H1 (cell line): ENCODE data around the gene RASSF5. TPM values are rescaled to one million over a fixed set of nuclear protein-coding genes. Genes with fewer than 3 reads are reported as not detected.

Source experiments
- CTCF ChIA-PET: fragments of 300-600 bp; sonication (Branson Sonifier 250); formaldehyde crosslinking; loops from one replicate; lab custom pipeline; 2021; ENCODE audit not compliant: partially characterized antibody; lab: Charles Lee
- POLR2A ChIA-PET: fragments of 300-600 bp; sonication (Branson Sonifier 250); formaldehyde crosslinking; loops from one replicate; lab custom pipeline; 2021; ENCODE audit warnings: inconsistent platforms; ENCODE audit not compliant: partially characterized antibody; lab: Charles Lee
- DNase-seq, 2 experiments: peaks; one replicate each; pipeline versions ENCODE4 v3.0.0 to v3.0.0-alpha.2; 2010 to 2022; ENCODE audit warnings: low spot score in 2 of 2, low read depth in 1 of 2, mixed read lengths in 1 of 2
- FAIRE-seq: peaks from 2 replicates; lab custom pipeline; 2011; peaks lifted over from hg19 to GRCh38; lab: Jason Lieb, UNC
- H2AFZ ChIP-seq: 2 replicates; pipeline ENCODE4 v1.8.1; 2012; ENCODE audit warnings: low read length, inconsistent platforms
- H2AK5ac ChIP-seq: 2 replicates; pipeline ENCODE4 v1.6.1; 2013; ENCODE audit warnings: low read depth, low read length
- H2BK120ac ChIP-seq: replicated peaks from 2 replicates; pipeline ENCODE3; 2013; ENCODE audit warnings: low read depth, low read length, inconsistent platforms
- H2BK12ac ChIP-seq: 2 replicates; pipeline ENCODE4 v1.6.1; 2013; ENCODE audit warnings: low read depth, low read length
- H2BK15ac ChIP-seq: 2 replicates; pipeline ENCODE4 v1.6.1; 2013; ENCODE audit warnings: low read length
- H2BK20ac ChIP-seq: 2 replicates; pipeline ENCODE4 v1.6.1; 2013; ENCODE audit warnings: low read length
- H2BK5ac ChIP-seq: 2 replicates; pipeline ENCODE4 v1.6.1; 2013; ENCODE audit warnings: low read depth, low read length
- H3K14ac ChIP-seq: 2 replicates; pipeline ENCODE4 v1.6.1; 2013; ENCODE audit warnings: inconsistent platforms; ENCODE audit not compliant: insufficient read length
- H3K18ac ChIP-seq: 2 replicates; pipeline ENCODE4 v1.6.1; 2013; ENCODE audit warnings: low read length; ENCODE audit errors: extremely low read depth
- H3K23ac ChIP-seq: 2 replicates; pipeline ENCODE4 v1.6.1; 2013; ENCODE audit warnings: inconsistent platforms; ENCODE audit not compliant: insufficient read length
- H3K23me2 ChIP-seq: 2 replicates; pipeline ENCODE4 v1.6.1; 2013; ENCODE audit warnings: low read depth, low read length
- H3K27ac ChIP-seq: 2 replicates; pipeline ENCODE4 v1.6.1; 2011; ENCODE audit warnings: low read depth, low read length, inconsistent platforms
- H3K27me3 ChIP-seq, 4 experiments: replicated peaks in 1 of 4; 1 replicate in 1 of 4; 2 replicates in 3 of 4; pipeline versions ENCODE4 v1.6.1 to v1.8.1; 2011 to 2013; ENCODE audit warnings: low read length in 3 of 4, mild to moderate bottlenecking in 3 of 4, inconsistent platforms in 2 of 4, mixed read lengths in 2 of 4, moderate library complexity in 1 of 4; ENCODE audit not compliant: control insufficient read depth in 3 of 4, insufficient read depth in 3 of 4; ENCODE audit errors: extremely low read depth in 1 of 4
- H3K36me3 ChIP-seq, 4 experiments: 2 replicates each; pipeline versions ENCODE4 v1.6.1 to v1.8.1; 2011 to 2013; ENCODE audit warnings: mild to moderate bottlenecking in 4 of 4, low read length in 3 of 4, moderate library complexity in 2 of 4, control low read depth in 1 of 4, inconsistent platforms in 1 of 4; ENCODE audit not compliant: insufficient read depth in 4 of 4, control insufficient read depth in 2 of 4
- H3K4ac ChIP-seq: replicated peaks from 2 replicates; pipeline ENCODE3; 2013; ENCODE audit warnings: low read length, low read depth, mixed read lengths, inconsistent platforms; ENCODE audit not compliant: insufficient read length
- H3K4me1 ChIP-seq, 4 experiments: replicated peaks in 1 of 4; 1 replicate in 1 of 4; 2 replicates in 3 of 4; pipeline versions ENCODE4 v1.6.1 to v1.8.1; 2011 to 2013; ENCODE audit warnings: low read length in 3 of 4, inconsistent platforms in 2 of 4, mixed read lengths in 1 of 4; ENCODE audit not compliant: insufficient read depth in 4 of 4, control insufficient read depth in 3 of 4
- H3K4me2 ChIP-seq, 2 experiments: 2 replicates each; pipeline versions ENCODE4 v1.6.1 to v1.8.1; 2011 to 2013; ENCODE audit warnings: low read depth in 2 of 2, low read length in 2 of 2, control low read depth in 1 of 2, inconsistent platforms in 1 of 2, mild to moderate bottlenecking in 1 of 2; ENCODE audit not compliant: insufficient read depth in 1 of 2
- H3K4me3 ChIP-seq, 4 experiments: fragments of 200-600, 300-600 bp in 1 of 4; sonication (generic), shearing (Covaris generic), sonication (Bioruptor Twin) in 1 of 4; 2 replicates each; pipeline versions ENCODE4 v1.5.1 to v1.8.1; 2011 to 2016; ENCODE audit warnings: low read length in 4 of 4, low read depth in 3 of 4, control low read depth in 2 of 4, inconsistent platforms in 2 of 4, mild to moderate bottlenecking in 2 of 4, mixed read lengths in 1 of 4, moderate library complexity in 1 of 4; ENCODE audit not compliant: insufficient read depth in 2 of 4; ENCODE audit errors: extremely low read depth in 1 of 4
- H3K56ac ChIP-seq: replicated peaks from 2 replicates; pipeline ENCODE3; 2013; ENCODE audit warnings: low read depth, mild to moderate bottlenecking, mixed read lengths, low read length, inconsistent platforms; ENCODE audit not compliant: insufficient read length
- H3K79me1 ChIP-seq: 2 replicates; pipeline ENCODE4 v1.6.1; 2013; ENCODE audit warnings: low read depth, low read length, control low read depth
- H3K79me2 ChIP-seq, 2 experiments: 2 replicates each; pipeline versions ENCODE4 v1.6.1 to v1.8.1; 2012 to 2013; ENCODE audit warnings: low read length in 2 of 2, mild to moderate bottlenecking in 2 of 2, inconsistent platforms in 1 of 2; ENCODE audit not compliant: insufficient read depth in 2 of 2, control insufficient read depth in 1 of 2
- H3K9ac ChIP-seq, 4 experiments: replicated peaks in 1 of 4; 1 replicate in 1 of 4; 2 replicates in 3 of 4; pipeline versions ENCODE4 v1.6.1 to v1.8.1; 2011 to 2013; ENCODE audit warnings: low read depth in 3 of 4, low read length in 3 of 4, control low read depth in 2 of 4, mild to moderate bottlenecking in 2 of 4, moderate library complexity in 2 of 4, inconsistent platforms in 1 of 4; ENCODE audit errors: extremely low read depth in 1 of 4
- H3K9me3 ChIP-seq, 2 experiments: 2 replicates each; pipeline versions ENCODE4 v1.6.1 to v1.8.1; 2012 to 2013; ENCODE audit warnings: mild to moderate bottlenecking in 2 of 2, moderate library complexity in 2 of 2, control low read depth in 1 of 2, inconsistent platforms in 1 of 2, low read depth in 1 of 2, low read length in 1 of 2, mixed read lengths in 1 of 2; ENCODE audit not compliant: insufficient read depth in 2 of 2
- H4K20me1 ChIP-seq, 2 experiments: replicated peaks in 1 of 2; 2 replicates each; pipeline versions ENCODE3 to v1.8.1; 2011 to 2013; ENCODE audit warnings: inconsistent platforms in 2 of 2, low read length in 2 of 2, mild to moderate bottlenecking in 1 of 2; ENCODE audit not compliant: insufficient read depth in 2 of 2, control insufficient read depth in 1 of 2
- H4K5ac ChIP-seq: 2 replicates; pipeline ENCODE4 v1.6.1; 2013; ENCODE audit warnings: low read length, low read depth, mixed read lengths, inconsistent platforms; ENCODE audit not compliant: insufficient read length
- H4K8ac ChIP-seq: 2 replicates; pipeline ENCODE4 v1.8.0; 2013; ENCODE audit warnings: mild to moderate bottlenecking, moderate library complexity, low read length, inconsistent platforms; ENCODE audit not compliant: insufficient read depth; ENCODE audit errors: extremely low read depth
- H4K91ac ChIP-seq: replicated peaks from 2 replicates; pipeline ENCODE3; 2013; ENCODE audit warnings: low read length, mixed read lengths, inconsistent platforms; ENCODE audit not compliant: insufficient read length
- E2F6 ChIP-seq: IDR thresholded peaks from 2 replicates; pipeline ENCODE4 v1.6.1; 2012; ENCODE audit warnings: inconsistent platforms
- PHF8 ChIP-seq: fragments of 200-600 bp; sonication (generic); conservative IDR thresholded peaks from 2 replicates; pipeline ENCODE4 v1.7.1; 2012; ENCODE audit warnings: low read depth, mild to moderate bottlenecking, inconsistent platforms, low read length, moderate library complexity
- USF2 ChIP-seq: IDR thresholded peaks from 2 replicates; pipeline ENCODE4 v1.6.1; 2011; ENCODE audit warnings: low read length, improper control_type of control experiment
- WGBS, 2 experiments: shearing (Covaris generic) in 1 of 2; methylation state at CpG; one replicate each; pipeline versions ENCODE4 v1.1.6 to v1.1.7; 2013 to 2015; ENCODE audit warnings: low lambda C conversion rate in 2 of 2, mixed read lengths in 2 of 2, inconsistent platforms in 1 of 2, low coverage in 1 of 2, missing lambda C conversion rate in 1 of 2; ENCODE audit not compliant: insufficient replicate concordance in 2 of 2, insufficient coverage in 1 of 2, insufficient read length in 1 of 2; ENCODE audit errors: extremely low coverage in 1 of 2, missing lambda C conversion rate in 1 of 2; 5-methylcytosine and 5-hydroxymethylcytosine counted together
- polyA plus RNA-seq, 7 experiments: library from polyadenylated mRNA; depleted of rRNA in 3 of 7; stranded (reverse) in 5 of 7; unstranded in 2 of 7; fragments of >200 nt in 5 of 7; fragments of 200-250 nt in 2 of 7; gene quantifications; 1 replicate in 5 of 7; 2 replicates in 1 of 7; 4 replicates in 1 of 7; pipeline versions ENCODE4 v1.2.1 to v1.2.3, GENCODE V29; 2011 to 2013; ENCODE audit warnings: missing spikeins in 2 of 7, mixed read lengths in 2 of 7
- total RNA-seq: library from RNA; stranded (reverse); fragmentation: NEBNext Ultra II Directional; extraction: Animal tissue kit (Norgen Biotek cat#: 25700); gene quantifications from 2 replicates; pipeline ENCODE4 v1.2.1, GENCODE V29; 2021

RASSF5 gene
- total and polyA plus RNA-seq, 2 of the 8 experiments (the other 6 are each of a cell fraction or from before 2014, with no cell fraction given): 0.82 to 1.8 TPM

- DNase-seq (no peak), FAIRE-seq (no peak)
- H3K27ac ChIP-seq: no peak overlapping the region
- no peak overlapping the region for H2BK15ac ChIP-seq
- no peak overlapping the region for H3K23ac ChIP-seq
- no peak overlapping the region for H2AK5ac ChIP-seq
- no peaks in the 10 kb centered on the region for H3K36me3 ChIP-seq
- H2BK20ac ChIP-seq: no peak overlapping the region
- H3K9ac ChIP-seq: no peak overlapping the region
- 83% methylated on average over 10 of the region's 10 CpGs; no CpG with 5 or more reads in 1 of the 2 experiments for WGBS, 2 experiments
- no peak overlapping the region for H3K4me3 ChIP-seq
- no peak overlapping the region for H2BK120ac ChIP-seq
- no peak overlapping the region for H3K4me2 ChIP-seq
- no peaks in the 10 kb centered on the region for H3K4me1 ChIP-seq
- H2AFZ ChIP-seq: no peak overlapping the region
- no peaks in the 10 kb centered on the region for H3K9me3 ChIP-seq
- no peak overlapping the region for H3K14ac ChIP-seq
- H3K23me2 ChIP-seq: no peaks in the 10 kb centered on the region
- no peak overlapping the region for H4K5ac ChIP-seq
- no peaks in the 10 kb centered on the region for H4K20me1 ChIP-seq
- 0 out of 7 replicates have a peak, but pooled peaks cover 0 to 3% (median 0%) of the 10 kb centered on the region in 4 experiments for H3K27me3 ChIP-seq
- no peak overlapping the region for H3K18ac ChIP-seq
- H2BK12ac ChIP-seq: no peak overlapping the region
- H4K8ac ChIP-seq: no peak overlapping the region
- H4K91ac ChIP-seq: no peak overlapping the region
- H3K79me2 ChIP-seq: no peaks in the 10 kb centered on the region
- H3K79me1 ChIP-seq: no peaks in the 10 kb centered on the region
- ChIA-PET CTCF (interaction anchor here (0.7 to 16.9 kb wide), 13 partner anchors 10 to 119 kb away, joined by 3 to 298 read pairs (median 3); no protein-coding TSS in a partner anchor), POLR2A (interaction anchor here (0.7 kb wide), 1 partner anchor 14 kb away, joined by 3 read pairs; no protein-coding TSS in a partner anchor)
- no peak overlapping the region for H3K56ac ChIP-seq
- H3K4ac ChIP-seq: no peak overlapping the region
- no peak for TF ChIP-seq USF2
- TF ChIP-seq E2F6: no peak
- TF ChIP-seq PHF8: no peak
- no peak overlapping the region for H2BK5ac ChIP-seq
Measured at GRCh38 chr1:206578068-206578977, 71.0 kb downstream of the RASSF5 start.
